Mesendoderm (in vitro differentiated cells): ENCODE data around the gene MDH1.
A peak's percentile ranks its signal among the peaks of the same experiment; 100 is the strongest.
"Not testable (repeated sequence)": the region's sequence is repeated elsewhere in the genome, so short reads cannot be mapped to it uniquely, and the experiment has no call there.

Experiments used
- DNase-seq: peaks from one replicate; pipeline ENCODE4 v3.0.0; 2013
- H2AK5ac ChIP-seq: 2 replicates; pipeline ENCODE4 v1.6.1; 2013; ENCODE audit warnings: low read length, inconsistent platforms
- H2BK120ac ChIP-seq: 2 replicates; pipeline ENCODE4 v1.6.1; 2013; ENCODE audit warnings: low read depth, mild to moderate bottlenecking, low read length, moderate library complexity, mixed read lengths
- H2BK15ac ChIP-seq: replicated peaks from 2 replicates; pipeline ENCODE4 v1.6.1; 2013; ENCODE audit warnings: low read depth, mild to moderate bottlenecking, moderate library complexity
- H2BK5ac ChIP-seq: 2 replicates; pipeline ENCODE4 v1.6.1; 2013; ENCODE audit warnings: low read length, inconsistent platforms
- H3K18ac ChIP-seq: 2 replicates; pipeline ENCODE4 v1.6.1; 2013; ENCODE audit warnings: mild to moderate bottlenecking, low read length, mixed read lengths
- H3K23ac ChIP-seq: one replicate; pipeline ENCODE4 v1.6.1; 2013; ENCODE audit warnings: low read length
- H3K27ac ChIP-seq: 2 replicates; pipeline ENCODE4 v1.5.1; 2013; ENCODE audit warnings: low read depth, mild to moderate bottlenecking, inconsistent platforms, low read length, moderate library complexity
- H3K27me3 ChIP-seq: 2 replicates; pipeline ENCODE4 v1.6.1; 2013; ENCODE audit warnings: low read length, control low read depth, mild to moderate bottlenecking, inconsistent platforms; ENCODE audit not compliant: insufficient read depth, poor library complexity
- H3K36me3 ChIP-seq: 2 replicates; pipeline ENCODE4 v1.6.1; 2013; ENCODE audit warnings: low read length, inconsistent platforms; ENCODE audit not compliant: control insufficient read depth, insufficient read depth
- H3K4ac ChIP-seq: one replicate; pipeline ENCODE4 v1.6.1; 2013; ENCODE audit warnings: low read depth, mild to moderate bottlenecking, low read length, moderate library complexity
- H3K4me1 ChIP-seq: 2 replicates; pipeline ENCODE4 v1.6.1; 2013; ENCODE audit warnings: low read depth, low read length, inconsistent platforms; ENCODE audit not compliant: control insufficient read depth
- H3K4me2 ChIP-seq: 2 replicates; pipeline ENCODE4 v1.6.1; 2013; ENCODE audit warnings: low read length
- H3K4me3 ChIP-seq: 2 replicates; pipeline ENCODE4 v1.5.1; 2013; ENCODE audit warnings: mild to moderate bottlenecking, low read length
- H3K56ac ChIP-seq: one replicate; pipeline ENCODE4 v1.6.1; 2013; ENCODE audit warnings: low read length
- H3K79me1 ChIP-seq: 2 replicates; pipeline ENCODE4 v1.6.1; 2013; ENCODE audit warnings: low read length, inconsistent platforms
- H3K79me2 ChIP-seq: 2 replicates; pipeline ENCODE4 v1.6.1; 2013; ENCODE audit warnings: mild to moderate bottlenecking, low read length; ENCODE audit not compliant: control insufficient read depth, insufficient read depth
- H3K9ac ChIP-seq: 2 replicates; pipeline ENCODE4 v1.6.1; 2013; ENCODE audit warnings: low read length, inconsistent platforms
- H4K5ac ChIP-seq: one replicate; pipeline ENCODE4 v1.6.1; 2013; ENCODE audit warnings: low read length
- H4K8ac ChIP-seq: one replicate; pipeline ENCODE4 v1.6.1; 2013; ENCODE audit warnings: low read depth, mild to moderate bottlenecking, control low read depth, low read length, moderate library complexity
- WGBS: extraction: QIAGEN DNeasy Blood & Tissue Kit; methylation state at CpG from one replicate; pipeline ENCODE4 v1.1.7; 2013; ENCODE audit warnings: low lambda C conversion rate, missing lambda C conversion rate; ENCODE audit not compliant: insufficient coverage; ENCODE audit errors: extremely low coverage; 5-methylcytosine and 5-hydroxymethylcytosine counted together

Gene MDH1

GRCh38 chr2:63623763-63624162 lies 35.0 kb downstream of the MDH1 start:
- not testable (repeated sequence) for DNase-seq, H3K79me1 ChIP-seq, H2BK15ac ChIP-seq, H3K4me1 ChIP-seq, H3K4ac ChIP-seq, H4K5ac ChIP-seq, H3K56ac ChIP-seq, H2BK5ac ChIP-seq, H2AK5ac ChIP-seq, H3K79me2 ChIP-seq, H3K23ac ChIP-seq, H3K18ac ChIP-seq, H2BK120ac ChIP-seq, H3K27ac ChIP-seq, H4K8ac ChIP-seq, H3K27me3 ChIP-seq, H3K4me2 ChIP-seq, H3K4me3 ChIP-seq, H3K9ac ChIP-seq, H3K36me3 ChIP-seq
- WGBS, result no CpG with 5 or more reads among the region's 2 CpGs

GRCh38 chr2:63627866-63628265 lies 39.1 kb downstream of the MDH1 start:
- no peak overlapping the region for H2BK15ac ChIP-seq
- H3K23ac ChIP-seq, result no peak overlapping the region
- no peak overlapping the region for H3K9ac ChIP-seq
- no peaks in the 10 kb centered on the region for H3K79me2 ChIP-seq
- H3K4ac ChIP-seq, result no peak overlapping the region
- H3K56ac ChIP-seq, result no peak overlapping the region
- no peaks in the 10 kb centered on the region for H3K79me1 ChIP-seq
- no peaks in the 10 kb centered on the region for H3K36me3 ChIP-seq
- H2BK5ac ChIP-seq, result no peak overlapping the region
- no peak overlapping the region for H2AK5ac ChIP-seq
- H4K5ac ChIP-seq, result no peak overlapping the region
- no peak overlapping the region for H4K8ac ChIP-seq
- H3K27ac ChIP-seq, result no peak overlapping the region
- no peak overlapping the region for H3K4me2 ChIP-seq
- no peaks in the 10 kb centered on the region for H3K4me1 ChIP-seq
- H3K18ac ChIP-seq, result no peak overlapping the region
- H3K27me3 ChIP-seq, result no peaks in the 10 kb centered on the region
- no peak overlapping the region for H3K4me3 ChIP-seq
- H2BK120ac ChIP-seq, result no peak overlapping the region
- no peak for DNase-seq
- no CpG with 5 or more reads among the region's 15 CpGs for WGBS

GRCh38 chr2:63628403-63628942 lies 39.7 kb downstream of the MDH1 start:
- no peak overlapping the region for H3K18ac ChIP-seq
- no peak overlapping the region for H3K56ac ChIP-seq
- H3K79me1 ChIP-seq, result no peaks in the 10 kb centered on the region
- H3K9ac ChIP-seq, result no peak overlapping the region
- no peaks in the 10 kb centered on the region for H3K79me2 ChIP-seq
- H3K4me1 ChIP-seq, result no peaks in the 10 kb centered on the region
- H3K27me3 ChIP-seq, result no peaks in the 10 kb centered on the region
- no peak overlapping the region for H3K4me3 ChIP-seq
- no peak overlapping the region for H4K8ac ChIP-seq
- no peak overlapping the region for H3K4me2 ChIP-seq
- H2BK15ac ChIP-seq, result no peak overlapping the region
- DNase-seq, result peak; percentile 29
- whole genome bisulfite sequencing, result no CpG with 5 or more reads among the region's 1 CpG
- H2BK5ac ChIP-seq, result no peak overlapping the region
- H3K4ac ChIP-seq, result no peak overlapping the region
- H3K36me3 ChIP-seq, result no peaks in the 10 kb centered on the region
- no peak overlapping the region for H3K23ac ChIP-seq
- H3K27ac ChIP-seq, result no peak overlapping the region
- H4K5ac ChIP-seq, result no peak overlapping the region
- no peak overlapping the region for H2BK120ac ChIP-seq
- H2AK5ac ChIP-seq, result no peak overlapping the region

GRCh38 chr2:63631501-63631900 lies 42.7 kb downstream of the MDH1 start:
- H3K36me3 ChIP-seq, result no peaks in the 10 kb centered on the region
- no peak overlapping the region for H3K4me2 ChIP-seq
- H3K4me3 ChIP-seq, result no peak overlapping the region
- WGBS, result no CpG with 5 or more reads among the region's 1 CpG
- H3K79me1 ChIP-seq, result no peaks in the 10 kb centered on the region
- H3K27me3 ChIP-seq, result no peaks in the 10 kb centered on the region
- H2BK5ac ChIP-seq, result no peak overlapping the region
- H2BK15ac ChIP-seq, result no peak overlapping the region
- H3K27ac ChIP-seq, result no peak overlapping the region
- H4K8ac ChIP-seq, result no peak overlapping the region
- no peak overlapping the region for H4K5ac ChIP-seq
- H3K18ac ChIP-seq, result no peak overlapping the region
- no peaks in the 10 kb centered on the region for H3K4me1 ChIP-seq
- no peak overlapping the region for H3K56ac ChIP-seq
- H2BK120ac ChIP-seq, result no peak overlapping the region
- no peak overlapping the region for H2AK5ac ChIP-seq
- no peak overlapping the region for H3K4ac ChIP-seq
- DNase-seq, result no peak
- no peak overlapping the region for H3K23ac ChIP-seq
- H3K9ac ChIP-seq, result no peak overlapping the region
- H3K79me2 ChIP-seq, result no peaks in the 10 kb centered on the region

GRCh38 chr2:63632382-63632781 lies 43.6 kb downstream of the MDH1 start:
- Histone ChIP-seq H3K4ac (no peak overlapping the region), H3K9ac (no peak overlapping the region), H3K4me3 (no peak overlapping the region), H3K79me2 (no peaks in the 10 kb centered on the region), H2BK15ac (no peak overlapping the region), H3K4me1 (no peaks in the 10 kb centered on the region), H3K56ac (no peak overlapping the region), H3K27me3 (no peaks in the 10 kb centered on the region), H3K27ac (no peak overlapping the region), H3K4me2 (no peak overlapping the region), H2AK5ac (no peak overlapping the region), H4K8ac (no peak overlapping the region), H3K18ac (no peak overlapping the region), H3K79me1 (no peaks in the 10 kb centered on the region), H3K23ac (no peak overlapping the region), H3K36me3 (no peaks in the 10 kb centered on the region), H2BK120ac (no peak overlapping the region), H2BK5ac (no peak overlapping the region), H4K5ac (no peak overlapping the region)
- DNase-seq, result no peak
- no CpG with 5 or more reads among the region's 2 CpGs for WGBS

- Histone ChIP-seq H3K4ac (no peak overlapping the region), H3K4me3 (no peak overlapping the region), H4K5ac (no peak overlapping the region), H2BK5ac (no peak overlapping the region), H4K8ac (no peak overlapping the region), H3K4me2 (no peak overlapping the region), H3K9ac (no peak overlapping the region), H2AK5ac (no peak overlapping the region), H3K23ac (no peak overlapping the region), H3K79me2 (no peaks in the 10 kb centered on the region), H2BK15ac (no peak overlapping the region), H3K79me1 (no peaks in the 10 kb centered on the region), H3K27ac (no peak overlapping the region), H3K27me3 (no peaks in the 10 kb centered on the region), H3K18ac (no peak overlapping the region), H2BK120ac (no peak overlapping the region), H3K56ac (no peak overlapping the region), H3K4me1 (no peaks in the 10 kb centered on the region), H3K36me3 (no peaks in the 10 kb centered on the region)
- DNase-seq, result peak; percentile 40
- WGBS, result no CpG with 5 or more reads among the region's 1 CpG
These were observed 50.6 kb downstream of the MDH1 start for GRCh38 chr2:63639344-63639743.
